Measurements from ENCODE around the gene CRAT. TPM values are rescaled to one million over a fixed set of nuclear protein-coding genes. Genes with fewer than 3 reads are reported as not detected.
A peak's percentile ranks its signal among the peaks of the same experiment; 100 is the strongest.

The CRAT gene
- total RNA-seq, 1 experiment from 2014 or later = 47.9 TPM

DNA sequence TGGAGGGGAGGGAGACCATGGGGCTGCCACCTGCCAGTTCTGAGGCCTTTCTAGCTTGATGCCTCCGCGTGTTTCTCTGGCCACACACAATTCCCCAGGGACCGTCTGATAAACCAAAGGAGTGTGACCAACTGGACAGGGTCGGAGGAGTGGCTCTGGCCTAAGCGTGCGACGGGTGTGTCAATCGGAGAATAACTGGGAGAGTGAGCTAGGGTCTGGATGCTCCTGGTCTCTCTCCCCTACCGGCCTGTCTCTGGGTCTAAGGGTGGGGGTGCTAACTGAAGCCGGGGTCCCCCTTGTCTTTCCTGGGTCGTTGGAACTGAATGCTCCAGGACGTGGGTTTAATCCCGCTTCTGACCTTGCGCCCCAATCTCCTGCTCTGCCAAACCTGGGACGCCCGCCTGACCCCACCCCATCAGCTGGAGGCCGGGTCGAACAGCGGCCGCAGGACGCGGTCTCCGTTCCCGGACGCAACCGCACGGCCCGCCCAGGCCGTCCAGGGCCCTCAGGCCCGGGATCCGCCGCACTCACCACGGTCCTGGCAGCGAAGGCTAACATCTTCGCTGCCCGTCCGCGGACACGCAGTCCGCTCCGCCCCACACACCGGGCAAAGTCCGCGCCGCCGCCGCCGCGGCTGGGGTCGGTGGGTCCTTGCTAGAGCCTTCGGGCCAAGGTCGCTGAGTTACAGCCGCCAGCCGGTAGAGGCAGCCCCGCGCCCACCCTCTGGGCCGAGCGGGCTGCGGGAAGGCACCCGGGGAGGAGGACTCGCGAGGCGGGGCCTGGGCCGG lies 447 bp downstream of the CRAT start:
- DNase-seq (ENCODE audit: low read depth) = peak; percentile 70

DNA sequence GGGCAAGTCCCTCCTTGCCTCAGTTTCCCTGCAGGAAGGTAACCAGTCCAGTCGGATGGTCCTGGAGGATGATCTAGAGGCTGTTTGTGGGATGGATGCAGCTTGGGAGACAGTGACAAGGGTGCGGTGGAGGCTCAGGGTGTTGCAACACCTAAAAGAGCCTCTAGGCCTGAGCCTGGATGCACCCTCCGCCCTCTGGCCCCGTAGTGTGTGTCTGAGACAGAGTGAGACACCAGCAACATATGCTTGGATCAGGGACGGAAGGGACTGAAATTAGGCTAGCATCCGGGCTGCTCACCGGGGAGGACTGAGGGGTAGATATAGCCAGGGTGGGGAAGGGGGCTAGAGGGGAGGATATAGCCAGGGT lies 1.1 kb downstream of the CRAT start:
- DNase-seq (ENCODE audit: low read depth) = peak; percentile 59

DNA sequence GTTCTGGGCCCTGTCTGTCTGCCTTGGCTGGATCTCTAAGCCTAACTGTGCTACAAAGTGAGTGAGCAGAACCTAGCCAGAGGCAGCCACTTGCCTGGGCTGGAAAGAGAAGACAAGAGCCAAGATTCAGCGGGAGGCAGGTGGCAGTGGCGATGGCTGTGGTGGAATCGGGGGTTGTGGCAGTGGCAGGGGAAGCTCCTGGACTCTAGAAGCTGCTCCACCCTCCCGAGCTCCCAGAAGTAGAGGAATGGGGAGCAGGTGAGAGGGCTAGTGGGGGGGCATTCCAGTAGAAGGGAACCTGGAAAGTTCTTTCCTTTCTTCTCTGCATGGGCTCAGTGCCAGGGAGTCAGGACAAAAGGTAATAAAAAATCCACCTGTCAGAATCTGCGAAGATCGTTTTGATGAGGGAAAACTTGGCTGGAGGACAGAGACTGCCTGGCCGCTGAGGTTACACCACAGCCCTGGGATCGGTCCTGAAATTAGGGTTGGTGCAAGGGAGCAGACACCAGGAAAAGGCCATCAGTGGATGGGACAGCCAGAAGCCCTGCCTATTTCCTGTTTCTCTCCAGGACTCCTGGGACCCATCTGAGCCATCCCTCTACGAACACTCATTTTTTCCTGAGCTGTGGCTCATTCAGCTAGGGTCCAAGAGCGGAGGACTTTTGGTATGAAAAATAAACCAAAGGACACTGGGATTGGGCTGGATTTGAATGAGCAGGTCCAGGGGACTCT lies 1.6 kb downstream of the CRAT start:
- no peak for DNase-seq (ENCODE audit: low read depth)

DNA sequence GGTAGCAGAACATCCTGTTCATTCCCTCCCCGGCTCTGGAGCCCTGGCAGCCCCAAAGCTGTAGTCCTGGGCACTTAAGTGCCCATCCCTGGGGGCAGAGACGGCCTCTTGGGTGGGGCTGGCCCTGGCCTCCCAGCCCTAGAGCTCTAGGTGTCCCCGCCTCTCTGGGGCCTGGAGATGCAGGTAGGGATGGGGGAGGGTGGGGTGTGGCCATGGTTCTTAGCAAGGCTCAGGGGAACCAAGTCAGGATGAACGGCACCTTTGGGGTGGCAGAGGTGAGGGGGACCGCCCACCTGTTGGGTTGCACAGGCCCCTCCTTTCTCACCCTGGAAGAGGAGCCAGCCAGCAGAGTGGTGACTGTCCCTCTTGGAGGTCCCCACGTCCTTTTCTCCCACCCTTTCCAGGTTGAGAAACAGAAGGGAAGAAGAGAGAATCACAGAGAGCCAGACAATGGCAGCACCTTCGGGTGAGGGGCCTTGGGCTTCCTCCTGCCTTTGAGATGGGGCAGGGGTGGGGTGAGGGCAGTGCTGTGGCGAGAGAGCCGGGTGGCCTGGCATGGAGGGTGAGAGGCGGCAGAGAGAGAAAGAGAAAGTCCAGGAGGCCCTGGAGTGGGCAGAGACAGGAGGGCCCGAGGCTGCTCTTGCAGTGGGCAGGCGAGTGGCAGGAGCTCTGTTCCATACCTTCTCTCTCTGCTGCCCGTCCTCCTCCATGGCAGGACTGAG lies 2.3 kb downstream of the CRAT start:
- no peak for DNase-seq (ENCODE audit: low read depth)

DNA sequence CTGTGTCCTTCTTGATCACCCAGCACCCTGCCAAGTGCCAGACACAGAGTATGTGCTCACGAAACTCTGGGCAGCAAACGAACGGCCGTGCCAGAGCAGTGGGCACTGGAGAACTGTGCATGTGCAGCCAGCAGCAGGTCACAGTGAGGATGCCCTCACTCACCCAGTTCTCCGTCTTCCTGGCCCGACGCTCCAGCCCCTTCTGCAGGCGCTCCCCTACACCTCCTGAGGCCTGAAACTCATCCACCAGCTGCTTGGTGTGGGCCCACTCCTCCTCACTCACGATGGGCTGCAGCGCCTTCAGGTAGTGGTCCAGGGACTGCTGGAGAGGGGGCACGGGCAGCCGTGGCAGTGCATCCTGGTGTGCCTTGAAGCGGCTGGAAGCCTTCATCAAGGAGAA lies 2.9 kb downstream of the CRAT start:
- no peak for DNase-seq (ENCODE audit: low read depth)

DNA sequence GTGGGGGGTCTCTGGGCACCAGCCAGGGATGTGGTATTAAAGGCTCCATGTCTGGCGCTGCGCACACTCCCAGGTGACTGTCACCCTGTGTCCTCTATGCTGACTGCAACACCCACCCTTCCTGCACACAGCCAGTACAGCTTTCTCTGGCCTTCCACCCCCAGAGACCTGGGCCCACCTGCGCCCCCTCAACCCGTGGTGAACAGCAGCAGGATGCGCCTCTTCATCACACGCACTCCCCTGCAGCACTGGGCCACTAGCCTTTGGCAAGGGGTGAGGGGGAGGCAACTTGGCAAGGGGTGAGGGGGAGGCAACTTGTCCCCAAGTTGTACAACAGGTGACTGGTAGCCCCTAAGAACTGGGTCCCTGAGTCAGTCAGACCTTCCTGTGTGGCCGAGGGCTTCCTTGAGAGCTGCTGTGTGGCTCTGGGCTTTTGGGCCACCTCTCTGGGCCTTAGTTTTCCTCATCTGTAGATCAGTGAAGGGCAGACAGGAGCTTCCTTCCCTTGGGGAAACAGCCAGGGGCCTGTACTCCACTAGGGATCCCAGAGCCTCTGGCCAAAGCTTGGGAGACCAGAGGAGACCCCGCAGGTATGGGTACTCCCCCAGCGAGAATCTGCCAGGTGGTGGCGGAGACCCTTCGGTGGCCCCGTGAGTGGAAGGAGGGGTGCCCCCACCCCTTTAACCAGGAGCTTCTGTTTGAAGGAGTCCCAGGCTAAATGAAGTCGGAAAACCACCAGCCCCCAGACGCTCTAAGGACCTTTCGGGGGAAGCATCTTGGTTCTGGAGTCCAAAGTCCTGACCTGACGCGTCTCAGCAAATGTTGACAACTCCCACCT lies 4.5 kb downstream of the CRAT start:
- no peak for DNase-seq (ENCODE audit: low read depth)

DNA sequence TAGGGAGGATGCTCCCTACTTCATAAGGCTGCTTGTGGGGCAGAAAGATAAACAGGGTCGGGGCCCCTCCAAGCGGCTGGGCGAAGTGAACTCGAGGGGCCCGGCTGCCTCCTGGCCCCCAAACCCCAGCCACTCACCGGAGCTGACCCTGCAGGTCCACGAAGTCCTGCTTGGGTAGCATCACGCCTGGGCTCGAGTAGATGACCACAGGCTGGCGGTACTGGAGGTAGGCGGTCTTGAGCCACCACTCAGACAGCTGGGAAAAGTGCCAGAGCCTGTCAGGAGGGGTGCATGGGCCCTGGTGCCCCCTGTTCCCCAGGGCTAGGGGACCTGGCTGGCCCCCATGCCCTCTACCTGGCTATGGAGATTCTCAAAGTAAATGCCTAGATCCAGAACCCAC lies 6.5 kb downstream of the CRAT start:
- no peak for DNase-seq (ENCODE audit: low read depth)

DNA sequence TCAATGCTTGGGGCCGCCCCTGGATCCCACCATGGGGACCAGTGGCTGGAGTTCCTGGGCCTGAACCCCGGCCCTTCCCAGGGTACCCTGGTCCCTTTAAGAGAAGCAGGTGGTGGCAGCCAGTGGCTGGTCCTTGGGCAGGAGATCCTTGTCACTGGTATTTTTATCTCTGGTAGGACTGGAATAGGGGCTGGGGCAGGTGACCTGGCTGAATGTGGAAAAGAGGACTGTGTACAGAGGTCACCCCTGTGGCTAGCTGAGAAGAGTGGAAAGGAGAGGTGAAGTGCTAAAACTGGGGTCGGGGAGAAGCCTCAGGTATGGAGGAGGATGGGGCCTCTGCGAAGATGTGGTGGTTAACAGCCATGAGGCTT lies 7.0 kb downstream of the CRAT start:
- DNase-seq (ENCODE audit: low read depth) = no peak

DNA sequence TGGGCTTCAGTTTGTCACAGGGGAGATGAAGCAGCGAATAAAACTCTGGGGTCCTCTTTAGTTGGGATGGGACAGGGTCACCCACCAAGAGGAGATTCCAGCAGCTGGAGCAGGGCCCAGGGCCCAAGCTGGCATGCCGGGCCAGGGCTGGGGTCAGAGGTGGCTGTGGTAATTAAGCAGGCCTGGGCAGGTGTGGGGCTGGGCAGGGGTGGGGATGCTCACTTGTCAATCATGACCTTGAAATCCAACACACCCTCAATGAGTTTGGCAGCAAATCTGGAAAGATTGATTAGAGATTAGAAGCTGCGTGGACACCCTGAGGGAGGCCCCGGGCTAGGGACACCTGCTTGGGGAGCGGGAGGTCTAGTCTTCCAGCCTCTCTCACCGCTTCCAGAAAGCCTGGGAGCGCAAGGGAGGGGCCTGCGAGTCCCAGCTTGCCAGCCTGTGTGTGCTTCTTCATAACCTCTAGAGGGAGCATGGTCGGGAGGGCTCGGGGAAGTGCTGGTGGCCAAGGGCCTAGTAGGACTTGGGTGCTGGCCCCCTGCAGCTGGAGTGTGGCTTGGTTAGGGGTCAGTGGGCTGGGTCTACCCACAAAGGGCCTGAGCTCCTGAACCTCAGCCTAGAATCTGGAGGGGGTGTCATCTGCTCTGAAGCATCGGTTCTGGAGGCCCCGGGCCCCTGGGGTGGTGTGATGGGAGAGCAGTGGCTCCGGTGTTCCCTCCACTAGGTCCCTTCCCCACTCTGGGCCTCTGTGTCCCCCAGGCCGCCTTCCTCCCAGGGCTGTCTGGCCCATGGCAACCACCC lies 7.6 kb downstream of the CRAT start:
- peak; percentile 39 for DNase-seq (ENCODE audit: low read depth)

DNA sequence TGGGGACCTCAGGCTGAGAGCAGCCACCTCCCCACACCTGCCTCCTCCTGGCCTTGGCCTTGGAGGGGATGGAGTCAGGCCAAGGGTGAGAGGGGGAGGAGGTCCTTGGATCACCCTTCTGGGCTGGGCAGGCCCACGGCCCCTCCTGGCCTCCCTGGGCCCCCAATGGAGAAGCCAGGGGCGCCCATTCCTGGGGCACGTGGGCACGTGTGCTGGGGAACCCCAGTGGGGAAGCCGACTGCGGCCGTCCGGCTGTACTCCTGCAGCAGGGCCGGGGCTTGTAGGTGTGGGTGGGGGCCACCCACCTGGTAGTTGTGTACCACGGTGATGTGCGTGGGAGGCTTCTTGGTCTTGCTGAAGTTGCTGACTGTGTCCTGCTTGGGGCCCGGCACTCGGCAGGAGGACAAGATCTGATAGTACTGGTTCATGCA lies 8.5 kb downstream of the CRAT start:
- DNase-seq (ENCODE audit: low read depth) = no peak

DNA sequence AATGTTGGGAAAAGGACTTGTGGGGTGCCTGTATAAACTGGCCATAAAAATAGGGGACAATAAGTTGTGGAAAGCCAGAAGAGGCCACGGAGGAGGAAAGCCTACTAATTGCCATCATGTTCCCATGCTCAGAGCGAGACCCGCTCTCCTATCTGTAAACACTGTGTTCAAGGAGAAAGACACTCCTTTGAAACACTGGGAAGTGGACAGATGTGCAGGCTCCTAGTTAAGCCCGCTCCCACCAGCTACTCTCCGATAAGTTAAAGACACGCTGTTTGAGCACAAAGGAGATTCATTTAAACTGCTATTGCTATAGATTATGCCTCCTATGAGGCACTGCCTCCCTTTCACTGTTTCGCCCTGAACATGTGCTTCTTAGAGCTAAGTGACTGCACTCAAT lies 9.3 kb downstream of the CRAT start:
- no peak for DNase-seq (ENCODE audit: low read depth)

DNA sequence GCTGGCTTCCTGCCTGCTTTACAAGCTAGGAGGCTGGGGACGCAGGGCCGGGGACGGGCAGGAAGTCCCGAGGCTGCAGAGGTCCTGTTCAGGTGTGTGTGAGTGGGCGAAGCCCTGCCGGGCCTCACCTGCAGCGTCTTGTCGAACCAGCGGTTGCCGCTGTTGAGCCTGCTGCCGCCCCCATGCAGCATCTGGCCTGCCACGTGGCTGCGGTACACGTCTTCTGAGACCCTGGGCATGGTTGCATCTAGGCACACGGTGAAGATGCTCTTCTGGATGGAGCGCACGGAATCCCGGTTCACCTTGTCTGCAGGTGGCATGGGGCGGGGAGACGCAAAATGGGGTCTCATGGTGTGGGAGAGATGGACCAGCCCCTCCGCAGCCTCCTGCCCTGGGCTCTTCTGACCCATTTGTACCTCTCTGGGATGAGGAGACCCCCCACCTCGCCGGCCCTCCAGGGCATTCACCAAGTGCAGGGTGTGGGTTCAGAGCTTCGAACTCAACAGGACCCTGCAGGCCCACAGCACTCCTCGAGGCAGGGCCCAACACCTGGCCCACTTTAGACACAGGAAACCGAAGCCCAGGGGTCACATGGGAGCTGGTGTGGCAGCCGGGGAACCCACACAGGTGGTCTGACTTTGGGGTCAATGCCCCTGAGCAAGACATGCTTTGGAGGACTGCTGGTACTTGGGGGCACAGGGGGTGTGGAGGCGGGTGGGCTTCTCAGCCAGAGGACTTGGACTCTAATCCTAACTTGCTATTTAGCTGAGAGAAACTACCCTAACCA lies 10.0 kb downstream of the CRAT start:
- no peak for DNase-seq (ENCODE audit: low read depth)

DNA sequence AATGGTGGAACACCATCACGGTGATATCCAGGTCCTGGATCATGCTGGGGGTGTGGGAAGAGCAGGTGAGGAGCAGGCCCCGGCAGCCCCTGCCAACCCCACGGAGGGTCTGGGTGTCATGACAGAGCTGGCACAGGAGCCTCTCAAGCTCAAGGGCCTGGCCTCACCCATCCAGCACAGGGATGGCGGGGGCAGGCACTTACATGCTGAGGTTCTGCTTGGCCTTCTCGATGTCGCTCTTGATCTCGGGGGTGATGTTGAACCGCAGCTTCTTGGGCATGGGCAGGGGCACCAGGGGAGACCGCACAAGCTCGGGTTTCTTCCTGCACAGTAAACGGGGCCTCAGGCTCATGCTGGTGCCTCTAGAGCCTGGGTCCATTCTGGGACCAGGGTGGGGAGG lies 12.3 kb downstream of the CRAT start:
- no peak for DNase-seq (ENCODE audit: low read depth)

DNA sequence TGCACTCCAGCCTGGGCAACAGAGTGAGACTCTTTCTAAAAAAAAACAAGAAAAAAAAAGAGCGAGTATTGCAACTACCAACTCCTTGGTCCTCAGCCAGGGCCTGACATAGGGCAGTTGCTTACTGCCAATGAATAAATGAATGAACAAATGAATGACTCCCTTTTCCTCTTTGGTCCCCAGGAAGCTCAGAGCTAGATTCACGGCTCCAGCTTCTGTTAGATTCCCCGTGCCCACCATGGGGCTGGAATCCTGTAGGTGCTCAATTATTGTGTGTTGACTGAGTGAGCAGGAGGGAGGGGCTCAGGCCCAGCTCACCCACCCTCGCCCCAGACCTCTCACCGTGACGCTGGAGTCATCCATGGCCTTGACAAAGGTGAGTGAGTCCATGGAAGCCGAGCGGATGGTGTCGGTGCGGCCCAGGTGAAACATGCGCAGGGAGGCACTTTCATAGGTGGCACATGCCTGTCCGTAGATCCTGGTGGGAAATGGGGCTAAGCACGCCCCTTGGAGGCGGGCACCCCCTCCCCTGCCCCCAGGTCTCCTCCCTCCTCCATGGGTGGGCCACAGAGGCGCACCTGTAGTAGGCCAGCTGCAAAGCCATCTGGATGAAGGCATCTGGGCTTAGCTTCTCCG lies 12.8 kb downstream of the CRAT start:
- no peak for DNase-seq (ENCODE audit: low read depth)

DNA sequence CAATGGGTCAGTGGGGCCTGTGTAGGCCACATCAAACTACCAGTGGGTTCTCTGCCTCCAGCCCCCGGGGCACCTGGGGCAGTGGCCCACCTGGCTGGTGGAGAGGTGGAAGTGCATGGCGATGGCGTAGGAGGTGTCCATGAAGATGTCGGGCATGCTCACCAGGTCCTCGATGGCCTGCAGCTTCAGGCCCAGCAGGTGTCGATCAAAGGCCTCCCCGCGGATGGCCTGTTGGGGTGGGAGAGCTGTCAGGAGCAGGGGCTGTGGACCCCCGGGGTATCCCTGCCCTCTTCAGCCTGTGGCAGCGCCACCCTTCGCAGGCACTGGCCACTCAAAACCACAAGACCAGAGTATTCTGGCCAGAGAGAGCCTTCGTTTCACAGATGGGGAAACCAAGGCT lies 14.7 kb downstream of the CRAT start:
- no peak for DNase-seq (ENCODE audit: low read depth)

DNA sequence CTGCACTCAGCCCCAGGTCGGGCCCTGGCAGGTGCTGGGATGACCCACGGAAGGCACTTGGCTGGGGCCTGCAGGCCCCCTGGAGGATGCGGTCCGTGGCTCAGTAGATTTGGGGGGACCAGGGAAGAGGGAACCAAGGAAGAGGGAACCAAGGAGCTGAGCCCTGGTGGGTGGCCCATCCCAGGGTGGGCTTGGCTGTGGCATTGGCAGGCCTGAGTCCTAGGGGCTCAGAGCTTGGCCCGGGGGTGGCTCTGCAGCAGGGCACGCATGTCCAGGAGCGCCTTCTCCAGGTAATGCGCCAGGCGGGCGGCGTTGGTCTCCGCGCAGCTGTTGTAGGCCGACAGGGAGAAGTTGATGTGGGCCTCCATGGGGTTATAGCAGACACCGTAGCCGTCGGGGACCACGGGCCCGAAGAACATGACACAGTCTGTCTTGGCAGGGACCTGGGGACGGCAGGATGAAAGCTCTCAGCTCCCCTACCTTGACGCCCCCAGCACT lies 15.4 kb downstream of the CRAT start:
- DNase-seq (ENCODE audit: low read depth) = no peak

DNA sequence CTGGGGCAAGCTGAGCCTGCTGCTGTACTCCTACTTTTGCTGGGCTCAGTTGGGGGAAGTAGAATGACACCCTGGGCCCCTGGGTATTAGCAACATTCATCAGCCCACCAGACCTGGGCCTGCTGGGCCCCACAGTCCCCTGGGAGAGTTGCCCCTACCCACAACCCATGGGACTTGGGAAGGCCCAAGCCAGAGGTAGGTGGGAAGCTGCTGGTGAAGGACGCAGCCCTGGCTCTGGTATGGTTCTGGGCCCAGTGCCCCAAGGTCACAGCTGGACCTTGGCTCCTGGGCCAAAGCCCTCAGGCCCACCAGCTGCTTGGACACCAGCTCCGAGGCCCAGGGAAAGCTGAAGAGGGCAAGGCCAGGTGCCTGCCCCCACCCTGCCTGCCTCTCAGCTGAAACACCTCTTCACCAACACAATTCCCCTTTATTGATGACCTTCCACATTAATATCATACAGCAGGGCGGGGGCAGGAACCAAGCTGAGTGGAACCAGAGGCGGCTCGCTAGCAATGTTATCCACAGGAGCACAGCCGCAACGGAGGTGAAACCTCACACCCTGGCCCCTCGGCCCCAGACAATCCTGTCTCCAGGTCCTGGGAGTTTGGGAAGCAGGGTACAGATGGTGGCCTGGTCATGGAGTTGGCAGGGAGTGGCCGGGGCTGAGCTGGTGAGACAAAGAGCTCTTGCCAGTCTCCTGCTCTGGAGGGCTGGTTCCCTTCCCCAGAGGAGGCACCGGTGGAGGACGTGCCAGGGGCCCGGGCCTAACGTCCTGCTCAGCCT lies 16.0 kb downstream of the CRAT start:
- DNase-seq (ENCODE audit: low read depth) = no peak

DNA sequence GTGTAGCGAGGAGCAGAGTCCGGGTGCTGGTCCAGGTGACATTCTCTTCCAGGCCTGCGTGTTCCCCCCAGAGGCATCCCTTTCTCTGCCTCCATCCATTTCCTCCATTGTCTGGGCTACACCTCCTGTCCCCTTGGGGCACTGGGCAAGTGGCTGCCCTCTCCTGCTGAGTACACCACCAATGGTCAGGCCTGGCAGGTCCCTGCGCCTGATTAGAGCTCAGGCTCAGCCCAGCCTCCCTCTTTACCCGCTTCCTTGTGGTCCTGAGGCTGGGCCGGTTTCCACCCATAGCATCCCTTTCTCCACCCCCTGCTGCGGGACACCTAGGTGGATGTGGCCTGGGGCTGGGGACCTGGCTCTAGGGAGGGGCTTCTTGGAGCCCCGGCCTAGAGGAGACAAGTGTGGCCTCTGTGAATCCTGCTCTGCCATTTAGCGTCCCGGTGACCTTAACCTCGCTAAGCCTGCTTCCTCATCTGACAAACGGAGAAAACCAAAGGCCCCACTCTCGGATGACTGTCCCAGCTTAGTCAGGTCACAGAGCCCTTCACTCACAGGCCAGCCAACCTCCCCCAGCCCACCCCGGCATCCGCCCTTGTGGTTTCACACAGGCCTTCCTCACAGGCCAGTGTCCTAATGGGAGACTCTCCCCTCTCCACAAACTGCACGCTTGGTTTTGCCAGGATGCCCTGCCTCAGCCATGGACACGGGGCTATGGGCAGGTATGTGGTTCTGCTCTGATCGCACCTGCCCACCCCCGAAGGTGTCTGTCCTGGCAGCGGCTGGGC lies 16.8 kb downstream of the CRAT start:
- no peak for DNase-seq (ENCODE audit: low read depth)
